D721Med (cell line): Measurements from ENCODE around the gene LRRC8A.
"Not testable (repeated sequence)": the region's sequence is repeated elsewhere in the genome, so short reads cannot be mapped to it uniquely, and the experiment has no call there.

Source experiments
- DNase-seq: peaks from one replicate; pipeline ENCODE4 v3.0.0; 2011; ENCODE audit warnings: low spot score; ENCODE audit not compliant: insufficient read length
- FAIRE-seq: peaks from 2 replicates; lab custom pipeline; 2011; peaks lifted over from hg19 to GRCh38; lab: Jason Lieb, UNC
- TF ChIP-seq, protein P1 (sequence below): IDR thresholded peaks from 2 replicates; pipeline ENCODE4 v1.5.1; 2012; ENCODE audit warnings: mild to moderate bottlenecking, control low read depth; ENCODE audit not compliant: insufficient read depth; ENCODE audit errors: missing control alignments

The LRRC8A gene

GRCh38 chr9:128947527-128948301 lies 65.8 kb downstream of the LRRC8A start, which contains the start of the genes DOLK and NUP188:
Gene DOLK, minus strand, starts transcription at chr9:128947603. Its CDS starts 300 bp downstream, at chr9:128947303.
Gene NUP188, plus strand, starts transcription at chr9:128947699. Its CDS starts 21 bp downstream, at chr9:128947720.
- FAIRE-seq = no peak
- DNase-seq = peak; percentile 99

DNA sequence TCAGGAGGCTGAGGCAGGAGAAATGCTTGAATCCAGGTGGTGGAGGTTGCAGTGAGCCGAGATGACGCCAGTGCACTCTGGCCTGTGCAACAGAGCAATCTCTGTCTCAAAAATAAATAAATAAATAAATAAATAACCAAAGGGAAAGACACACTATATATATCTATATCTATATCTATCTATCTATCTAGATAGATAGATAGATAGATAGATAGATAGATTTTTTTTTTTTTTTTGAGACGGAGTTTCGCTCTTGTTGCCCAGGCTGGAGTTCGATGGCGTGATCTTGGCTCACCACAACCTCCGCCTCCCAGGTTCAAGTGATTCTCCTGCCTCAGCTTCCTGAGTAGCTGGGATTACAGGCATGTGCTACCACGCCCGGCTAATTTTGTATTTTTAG lies 79.5 kb downstream of the LRRC8A start:
- DNase-seq, FAIRE-seq: not testable (repeated sequence)

More at GRCh38 chr9:128947527-128948301, 65.8 kb downstream of the LRRC8A start, which contains the start of the genes DOLK and NUP188:
- TF ChIP-seq, protein P1, sequence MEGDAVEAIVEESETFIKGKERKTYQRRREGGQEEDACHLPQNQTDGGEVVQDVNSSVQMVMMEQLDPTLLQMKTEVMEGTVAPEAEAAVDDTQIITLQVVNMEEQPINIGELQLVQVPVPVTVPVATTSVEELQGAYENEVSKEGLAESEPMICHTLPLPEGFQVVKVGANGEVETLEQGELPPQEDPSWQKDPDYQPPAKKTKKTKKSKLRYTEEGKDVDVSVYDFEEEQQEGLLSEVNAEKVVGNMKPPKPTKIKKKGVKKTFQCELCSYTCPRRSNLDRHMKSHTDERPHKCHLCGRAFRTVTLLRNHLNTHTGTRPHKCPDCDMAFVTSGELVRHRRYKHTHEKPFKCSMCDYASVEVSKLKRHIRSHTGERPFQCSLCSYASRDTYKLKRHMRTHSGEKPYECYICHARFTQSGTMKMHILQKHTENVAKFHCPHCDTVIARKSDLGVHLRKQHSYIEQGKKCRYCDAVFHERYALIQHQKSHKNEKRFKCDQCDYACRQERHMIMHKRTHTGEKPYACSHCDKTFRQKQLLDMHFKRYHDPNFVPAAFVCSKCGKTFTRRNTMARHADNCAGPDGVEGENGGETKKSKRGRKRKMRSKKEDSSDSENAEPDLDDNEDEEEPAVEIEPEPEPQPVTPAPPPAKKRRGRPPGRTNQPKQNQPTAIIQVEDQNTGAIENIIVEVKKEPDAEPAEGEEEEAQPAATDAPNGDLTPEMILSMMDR = no peak
